ENCODE data around the gene DHX38.

Gene DHX38

GRCh38 chr16:72122916-72123315 is 29.3 kb downstream of the DHX38 start:
- TF ChIP-seq CTCF (IDR thresholded peaks at IDR 0.05; ENCODE audit: low read depth, low read length): no peak
- no peak for DNase-seq (ENCODE audit: low read depth in 2 of 2)
- H3K4me3 ChIP-seq (replicated peaks in 1 of 2; ENCODE audit: low read depth in 2 of 2, low read length in 2 of 2): no peak overlapping the region

- TF ChIP-seq CTCF (IDR thresholded peaks at IDR 0.05; ENCODE audit: low read depth, low read length): no peak
- no peak for DNase-seq (ENCODE audit: low read depth in 2 of 2)
- no peak overlapping the region for H3K4me3 ChIP-seq (replicated peaks in 1 of 2; ENCODE audit: low read depth in 2 of 2, low read length in 2 of 2)
Measured at GRCh38 chr16:72123426-72123825, 29.8 kb downstream of the DHX38 start.

- no peak overlapping the region for H3K4me3 ChIP-seq (replicated peaks in 1 of 2; ENCODE audit: low read depth in 2 of 2, low read length in 2 of 2)
- no peak for DNase-seq (ENCODE audit: low read depth in 2 of 2)
- no peak for TF ChIP-seq CTCF (IDR thresholded peaks at IDR 0.05; ENCODE audit: low read depth, low read length)
Measured at GRCh38 chr16:72124148-72124547, 30.5 kb downstream of the DHX38 start.

- H3K4me3 ChIP-seq (replicated peaks in 1 of 2; ENCODE audit: low read depth in 2 of 2, low read length in 2 of 2): no peak overlapping the region
- TF ChIP-seq CTCF (IDR thresholded peaks at IDR 0.05; ENCODE audit: low read depth, low read length): peak; percentile 66
- peak; percentile 87 to 88 for DNase-seq (ENCODE audit: low read depth in 2 of 2)
Measured at GRCh38 chr16:72124761-72125634, 31.4 kb downstream of the DHX38 start.

- no peak for DNase-seq (ENCODE audit: low read depth in 2 of 2)
- no peak overlapping the region for H3K4me3 ChIP-seq (replicated peaks in 1 of 2; ENCODE audit: low read depth in 2 of 2, low read length in 2 of 2)
- TF ChIP-seq CTCF (IDR thresholded peaks at IDR 0.05; ENCODE audit: low read depth, low read length): no peak
Measured at GRCh38 chr16:72125635-72126428, 32.2 kb downstream of the DHX38 start.

- peak in 1 of 2 donors; percentile 4 for DNase-seq (ENCODE audit: low read depth in 2 of 2)
- no peak overlapping the region for H3K4me3 ChIP-seq (replicated peaks in 1 of 2; ENCODE audit: low read depth in 2 of 2, low read length in 2 of 2)
- no peak for TF ChIP-seq CTCF (IDR thresholded peaks at IDR 0.05; ENCODE audit: low read depth, low read length)
Measured at GRCh38 chr16:72126429-72126765, 32.8 kb downstream of the DHX38 start.

Measured in cardiac fibroblast (primary cell).